Hepatocyte (in vitro differentiated cells): ENCODE results near the gene SAA1.

Experiments used
- CTCF ChIP-seq: fragments of 200-600 bp; sonication (generic); IDR thresholded peaks from 2 replicates; pipeline ENCODE4 v1.5.1; 2016; ENCODE audit warnings: antibody characterized with exemption, mild to moderate bottlenecking; ENCODE audit not compliant: poor library complexity
- EZH2 ChIP-seq: fragments of 200-600 bp; sonication (generic); IDR thresholded peaks from 2 replicates; pipeline ENCODE4 v1.6.1; 2016; ENCODE audit warnings: antibody characterized with exemption, mild to moderate bottlenecking, borderline replicate concordance
- EZH2phosphoT487 ChIP-seq: fragments of 200-600 bp; sonication (generic); IDR thresholded peaks from one replicate; pipeline ENCODE4 v1.6.1; 2018; ENCODE audit warnings: antibody characterized with exemption, mild to moderate bottlenecking, low read depth, moderate library complexity; ENCODE audit not compliant: unreplicated experiment, severe bottlenecking

- TF ChIP-seq EZH2 (no peak), CTCF (no peak), EZH2phosphoT487 (no peak)
Measured at GRCh38 chr11:18225913-18226312, 40.2 kb upstream of the SAA1 start.
